Smooth muscle cell (in vitro differentiated cells): ENCODE results near the gene ACOT13. TPM values are rescaled to one million over a fixed set of nuclear protein-coding genes. Genes with fewer than 3 reads are reported as not detected.
"Not testable (repeated sequence)": the region's sequence is repeated elsewhere in the genome, so short reads cannot be mapped to it uniquely, and the experiment has no call there.

Experiments
- DNase-seq: peaks from one replicate; lab custom pipeline; 2025; ENCODE audit not compliant: unreplicated experiment; lab: John Stamatoyannopoulos, UW
- H2AFZ ChIP-seq: fragments of 200-600 bp; sonication (generic); 2 replicates; pipeline ENCODE4 v1.6.0; 2016; ENCODE audit warnings: antibody characterized with exemption, low read depth, mild to moderate bottlenecking
- H3F3A ChIP-seq: fragments of 200-600 bp; sonication (generic); 2 replicates; pipeline ENCODE4 v1.6.0; 2017; ENCODE audit warnings: antibody characterized with exemption, low read depth
- H3K27ac ChIP-seq: fragments of 200-600 bp; sonication (generic); 2 replicates; pipeline ENCODE4 v1.5.1; 2016; ENCODE audit warnings: low read depth, mild to moderate bottlenecking
- H3K27me3 ChIP-seq: fragments of 200-600 bp; sonication (generic); 2 replicates; pipeline ENCODE4 v1.6.1; 2016; ENCODE audit warnings: low read depth, mild to moderate bottlenecking
- H3K36me3 ChIP-seq: fragments of 200-600 bp; sonication (generic); 2 replicates; pipeline ENCODE4 v1.5.1; 2016; ENCODE audit warnings: low read depth
- H3K4me1 ChIP-seq: fragments of 200-600 bp; sonication (generic); 2 replicates; pipeline ENCODE4 v1.5.1; 2016; ENCODE audit warnings: low read depth
- H3K4me2 ChIP-seq: fragments of 200-600 bp; sonication (generic); 2 replicates; pipeline ENCODE4 v1.6.0; 2016; ENCODE audit warnings: mild to moderate bottlenecking
- H3K4me3 ChIP-seq: fragments of 200-600 bp; sonication (generic); 2 replicates; pipeline ENCODE4 v1.5.1; 2016; ENCODE audit warnings: mild to moderate bottlenecking
- H3K79me2 ChIP-seq: fragments of 200-600 bp; sonication (generic); 2 replicates; pipeline ENCODE4 v1.6.0; 2016; ENCODE audit warnings: low read depth, mild to moderate bottlenecking
- H3K9ac ChIP-seq: fragments of 200-600 bp; sonication (generic); 2 replicates; pipeline ENCODE4 v1.6.0; 2016; ENCODE audit warnings: low read depth
- H3K9me3 ChIP-seq: fragments of 200-600 bp; sonication (generic); replicated peaks from 2 replicates; pipeline ENCODE4 v1.5.1; 2016; ENCODE audit warnings: low read depth
- H4K20me1 ChIP-seq: fragments of 200-600 bp; sonication (generic); 2 replicates; pipeline ENCODE4 v1.6.0; 2016; ENCODE audit warnings: low read depth
- WGBS: methylation state at CpG from one replicate; pipeline ENCODE4 v1.1.7; 2016; ENCODE audit warnings: low lambda C conversion rate; 5-methylcytosine and 5-hydroxymethylcytosine counted together
- polyA plus RNA-seq: library from polyadenylated mRNA; unstranded; fragments of >200 nt; fragmentation: Nextera tagmentation; extraction: Ambion mirVana; gene quantifications from 2 replicates; pipeline ENCODE4 v1.2.1, GENCODE V29; 2016
- total RNA-seq: library from RNA; depleted of rRNA; stranded (reverse); fragments of >200 nt; gene quantifications from 2 replicates; pipeline ENCODE4 v1.2.3, GENCODE V29; 2014
- TF ChIP-seq, protein P1 (sequence below): fragments of 200-600 bp; sonication (generic); IDR thresholded peaks from 2 replicates; pipeline ENCODE4 v1.5.1; 2017; ENCODE audit warnings: borderline replicate concordance, mild to moderate bottlenecking, antibody characterized with exemption; ENCODE audit not compliant: insufficient read depth, poor library complexity, severe bottlenecking

Gene ACOT13
- total and polyA plus RNA-seq, 2 experiments from 2014 or later = 7.3 to 43.7 TPM

DNA sequence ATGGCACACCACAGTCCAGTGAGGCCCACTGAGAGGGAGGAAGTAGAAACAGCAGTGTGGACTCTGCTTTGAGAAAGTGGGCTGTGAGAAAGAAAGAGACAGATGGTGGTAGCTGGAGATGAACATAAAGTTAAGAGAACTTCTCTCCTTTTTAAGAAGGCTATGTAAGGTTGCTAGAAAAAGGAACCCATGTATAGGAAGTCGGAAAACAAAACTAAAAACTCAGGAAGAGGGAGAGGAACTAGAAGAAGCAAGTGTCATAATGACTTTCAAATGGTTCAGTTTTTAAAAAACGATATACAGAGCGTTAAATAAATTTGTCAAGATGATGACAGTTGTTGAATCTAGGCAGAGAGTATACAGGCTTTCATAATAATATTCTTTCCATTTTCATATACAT lies 82.4 kb downstream of the ACOT13 start:
- Histone ChIP-seq H3K4me3 (no peak overlapping the region), H3K27ac (no peak overlapping the region), H3K4me2 (no peak overlapping the region), H3K4me1 (no peaks in the 10 kb centered on the region), H3K27me3 (no peaks in the 10 kb centered on the region), H3K36me3 (no peaks in the 10 kb centered on the region), H3K9ac (no peak overlapping the region), H3K79me2 (no peaks in the 10 kb centered on the region), H4K20me1 (no peaks in the 10 kb centered on the region), H3K9me3 (no peaks in the 10 kb centered on the region), H3F3A (no peaks in the 10 kb centered on the region), H2AFZ (no peak overlapping the region)
- TF ChIP-seq, protein P1, sequence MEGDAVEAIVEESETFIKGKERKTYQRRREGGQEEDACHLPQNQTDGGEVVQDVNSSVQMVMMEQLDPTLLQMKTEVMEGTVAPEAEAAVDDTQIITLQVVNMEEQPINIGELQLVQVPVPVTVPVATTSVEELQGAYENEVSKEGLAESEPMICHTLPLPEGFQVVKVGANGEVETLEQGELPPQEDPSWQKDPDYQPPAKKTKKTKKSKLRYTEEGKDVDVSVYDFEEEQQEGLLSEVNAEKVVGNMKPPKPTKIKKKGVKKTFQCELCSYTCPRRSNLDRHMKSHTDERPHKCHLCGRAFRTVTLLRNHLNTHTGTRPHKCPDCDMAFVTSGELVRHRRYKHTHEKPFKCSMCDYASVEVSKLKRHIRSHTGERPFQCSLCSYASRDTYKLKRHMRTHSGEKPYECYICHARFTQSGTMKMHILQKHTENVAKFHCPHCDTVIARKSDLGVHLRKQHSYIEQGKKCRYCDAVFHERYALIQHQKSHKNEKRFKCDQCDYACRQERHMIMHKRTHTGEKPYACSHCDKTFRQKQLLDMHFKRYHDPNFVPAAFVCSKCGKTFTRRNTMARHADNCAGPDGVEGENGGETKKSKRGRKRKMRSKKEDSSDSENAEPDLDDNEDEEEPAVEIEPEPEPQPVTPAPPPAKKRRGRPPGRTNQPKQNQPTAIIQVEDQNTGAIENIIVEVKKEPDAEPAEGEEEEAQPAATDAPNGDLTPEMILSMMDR = no peak
- no peak for DNase-seq
- WGBS = 84% methylated on average over 3 of the region's 3 CpGs

DNA sequence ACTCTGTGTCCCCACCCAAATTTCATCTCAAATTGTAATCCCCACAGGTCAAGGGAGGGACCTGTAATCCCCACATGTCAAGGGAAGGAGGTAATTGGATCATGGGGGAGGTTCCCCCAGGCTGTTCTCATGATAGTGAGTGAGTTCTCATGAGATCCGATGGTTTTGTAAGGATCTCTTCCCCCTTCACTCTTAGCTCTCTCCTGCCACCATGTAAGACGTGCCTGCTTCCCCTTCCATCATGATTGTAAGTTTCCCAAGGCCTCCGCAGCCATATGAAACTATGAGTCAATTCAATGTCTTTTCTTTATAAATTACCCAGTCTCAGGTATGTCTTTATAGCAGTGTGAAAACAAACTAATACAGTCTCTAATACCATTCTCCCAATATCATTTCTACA lies 84.0 kb downstream of the ACOT13 start:
- H3K9ac ChIP-seq, H3K9me3 ChIP-seq, H2AFZ ChIP-seq, H3K4me1 ChIP-seq, H3K79me2 ChIP-seq, H3K4me2 ChIP-seq, H3K36me3 ChIP-seq, H4K20me1 ChIP-seq, H3F3A ChIP-seq, H3K4me3 ChIP-seq, H3K27me3 ChIP-seq, DNase-seq, H3K27ac ChIP-seq: not testable (repeated sequence)
- WGBS = 92% methylated on average over 3 of the region's 3 CpGs

DNA sequence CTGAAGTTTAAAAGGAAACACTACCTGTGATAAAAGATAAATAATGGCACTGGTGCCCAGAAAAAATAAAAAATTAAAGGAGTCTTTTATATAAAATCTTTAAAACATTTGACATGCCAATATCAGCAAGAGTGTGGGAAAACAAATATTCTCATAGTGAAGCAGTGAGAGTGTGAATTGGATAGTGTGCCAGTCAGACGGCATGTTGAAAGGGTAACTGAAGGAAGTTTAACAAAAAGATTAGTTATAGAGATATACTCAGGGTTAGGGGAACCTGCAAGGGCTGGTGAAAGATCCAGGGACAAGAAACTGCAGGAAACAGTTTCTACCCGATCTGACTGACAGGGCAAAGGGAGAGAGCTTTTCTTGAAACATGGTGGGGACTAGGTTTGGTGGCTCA lies 85.6 kb downstream of the ACOT13 start:
- Histone ChIP-seq H3K9ac (no peak overlapping the region), H3F3A (no peaks in the 10 kb centered on the region), H3K27me3 (no peaks in the 10 kb centered on the region), H3K4me3 (no peak overlapping the region), H3K4me2 (no peak overlapping the region), H3K27ac (no peak overlapping the region), H2AFZ (no peak overlapping the region), H3K4me1 (no peaks in the 10 kb centered on the region), H3K9me3 (no peaks in the 10 kb centered on the region), H3K79me2 (no peaks in the 10 kb centered on the region), H4K20me1 (no peaks in the 10 kb centered on the region), H3K36me3 (no peaks in the 10 kb centered on the region)
- 96% methylated on average over 2 of the region's 2 CpGs for WGBS
- DNase-seq = no peak
- TF ChIP-seq, protein P1 = no peak

DNA sequence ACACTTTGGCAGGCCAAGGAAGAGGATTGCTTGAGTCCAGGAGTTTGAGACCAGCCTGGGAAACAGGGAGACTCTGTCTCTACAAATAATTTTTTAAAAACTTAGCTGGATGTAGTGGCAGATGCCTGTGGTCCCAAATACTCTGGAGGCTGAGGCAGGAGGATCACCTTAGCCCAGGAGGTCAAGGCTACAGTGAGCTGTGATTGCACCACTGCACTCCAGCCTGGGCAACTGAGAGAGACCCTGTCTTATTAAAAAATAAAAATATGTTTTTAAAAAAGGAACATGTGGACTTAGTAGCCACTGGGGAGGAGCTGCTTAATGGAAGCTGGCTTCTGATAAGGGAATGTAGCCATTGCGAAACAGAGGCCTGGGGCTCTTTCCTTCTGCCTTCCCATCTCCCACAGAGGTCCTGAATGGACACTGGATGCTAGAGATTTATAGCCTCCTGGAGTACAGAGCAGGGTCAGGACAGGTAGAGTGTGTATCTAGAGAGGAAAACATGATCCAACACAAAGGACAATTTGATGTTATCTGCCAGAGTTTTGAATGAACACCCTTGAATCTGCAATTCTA lies 86.1 kb downstream of the ACOT13 start:
- Histone ChIP-seq H3K9ac (no peak overlapping the region), H4K20me1 (no peaks in the 10 kb centered on the region), H3K4me1 (no peaks in the 10 kb centered on the region), H3K79me2 (no peaks in the 10 kb centered on the region), H3K27me3 (no peaks in the 10 kb centered on the region), H3K9me3 (no peaks in the 10 kb centered on the region), H3K27ac (no peak overlapping the region), H2AFZ (no peak overlapping the region), H3K4me3 (no peak overlapping the region), H3K4me2 (no peak overlapping the region), H3F3A (no peaks in the 10 kb centered on the region), H3K36me3 (no peaks in the 10 kb centered on the region)
- TF ChIP-seq, protein P1 = no peak
- DNase-seq = no peak
- WGBS = 82% methylated on average over 1 of the region's 1 CpG
